WTC11 (cell line): ENCODE results near the gene ORC4. TPM values are rescaled to one million over a fixed set of nuclear protein-coding genes. Genes with fewer than 3 reads are reported as not detected.

ENCODE experiments used
- ATAC-seq: fragments of 200-7000 bp; cut with Tn5 transposase; 2 replicates; pipeline ENCODE4 v1.10.0; 2021; ENCODE audit warnings: mild to moderate bottlenecking, moderate library complexity
- CTCF ChIA-PET: fragments of 300-600 bp; sonication (Branson Sonifier 250); formaldehyde crosslinking; loops from one replicate; lab custom pipeline; 2021; ENCODE audit warnings: antibody characterized with exemption; lab: Charles Lee
- POLR2A ChIA-PET: fragments of 350-600 bp; sonication (Branson Sonifier 250); formaldehyde crosslinking; loops from one replicate; lab custom pipeline; 2021; ENCODE audit warnings: antibody characterized with exemption; lab: Charles Lee
- DNase-seq: peaks from one replicate; pipeline ENCODE4 v3.0.0; 2021; ENCODE audit warnings: low spot score
- H3K27ac Mint-ChIP-seq: 2 replicates; pipeline ENCODE4 v1.8.0; 2021; ENCODE audit warnings: mixed read lengths
- H3K27me3 Mint-ChIP-seq: 2 replicates; pipeline ENCODE4 v1.8.0; 2021; ENCODE audit warnings: low read depth, mild to moderate bottlenecking, moderate library complexity, mixed read lengths
- H3K36me3 Mint-ChIP-seq: 2 replicates; pipeline ENCODE4 v1.8.0; 2021; ENCODE audit warnings: mixed read lengths
- H3K4me1 Mint-ChIP-seq: 2 replicates; pipeline ENCODE4 v1.8.0; 2022; ENCODE audit warnings: mixed read lengths
- H3K4me3 Mint-ChIP-seq: 2 replicates; pipeline ENCODE4 v1.8.0; 2021; ENCODE audit warnings: mild to moderate bottlenecking, moderate library complexity, mixed read lengths
- H3K9me3 Mint-ChIP-seq: 2 replicates; pipeline ENCODE4 v1.8.0; 2021; ENCODE audit warnings: mixed read lengths
- ATF1 ChIP-seq: sonication (generic); formaldehyde crosslinking; IDR thresholded peaks from 2 replicates; pipeline ENCODE4 v1.8.1; 2023; ENCODE audit warnings: mild to moderate bottlenecking, moderate library complexity, missing genetic modification reagents
- ATF3 ChIP-seq: sonication (generic); formaldehyde crosslinking; conservative IDR thresholded peaks from 2 replicates; pipeline ENCODE4 v1.8.1; 2022; ENCODE audit warnings: mild to moderate bottlenecking, missing genetic modification reagents
- CBFB ChIP-seq: sonication (generic); formaldehyde crosslinking; IDR thresholded peaks from 2 replicates; pipeline ENCODE4 v1.8.1; 2022; ENCODE audit warnings: mild to moderate bottlenecking, low read depth, missing genetic modification reagents
- CREM ChIP-seq: sonication (generic); formaldehyde crosslinking; IDR thresholded peaks from 2 replicates; pipeline ENCODE4 v1.8.1; 2022; ENCODE audit warnings: mild to moderate bottlenecking, missing genetic modification reagents, moderate library complexity
- CTCF ChIP-seq: fragments of 200-600 bp; IDR thresholded peaks from 2 replicates; pipeline ENCODE4 v1.8.0; 2022; ENCODE audit warnings: antibody characterized with exemption
- ETV6 ChIP-seq: sonication (generic); formaldehyde crosslinking; IDR thresholded peaks from 2 replicates; pipeline ENCODE4 v1.8.1; 2022; ENCODE audit warnings: mild to moderate bottlenecking, missing genetic modification reagents
- FOXP1 ChIP-seq: sonication (generic); formaldehyde crosslinking; IDR thresholded peaks from 2 replicates; pipeline ENCODE4 v1.8.0; 2022; ENCODE audit warnings: missing genetic modification reagents, mild to moderate bottlenecking, moderate library complexity, borderline replicate concordance
- FOXP4 ChIP-seq: sonication (generic); formaldehyde crosslinking; IDR thresholded peaks from 2 replicates; pipeline ENCODE4 v1.8.0; 2022; ENCODE audit warnings: mild to moderate bottlenecking, missing genetic modification reagents
- JAZF1 ChIP-seq: fragments of 250-450 bp; sonication (Bioruptor Pico); IDR thresholded peaks from 2 replicates; pipeline ENCODE4 v1.9.0; 2021; ENCODE audit warnings: moderate library complexity, mild to moderate bottlenecking, inconsistent platforms
- KAT7 ChIP-seq: sonication (generic); formaldehyde crosslinking; IDR thresholded peaks from 2 replicates; pipeline ENCODE4 v1.8.1; 2023; ENCODE audit warnings: missing genetic modification reagents, mild to moderate bottlenecking, borderline replicate concordance
- MXD4 ChIP-seq: fragments of 250-450 bp; sonication (Bioruptor Pico); IDR thresholded peaks from 2 replicates; pipeline ENCODE4 v1.8.0; 2021; ENCODE audit warnings: mild to moderate bottlenecking, moderate library complexity, borderline replicate concordance
- MYBL2 ChIP-seq: sonication (generic); formaldehyde crosslinking; IDR thresholded peaks from 2 replicates; pipeline ENCODE4 v1.8.1; 2023; ENCODE audit warnings: mild to moderate bottlenecking, moderate library complexity, missing genetic modification reagents
- NFE2L1 ChIP-seq: sonication (generic); formaldehyde crosslinking; IDR thresholded peaks from 2 replicates; pipeline ENCODE4 v1.8.1; 2023; ENCODE audit warnings: missing genetic modification reagents
- NFYB ChIP-seq: sonication (generic); formaldehyde crosslinking; conservative IDR thresholded peaks from 2 replicates; pipeline ENCODE4 v1.8.0; 2022; ENCODE audit warnings: low read depth, missing genetic modification reagents
- SMAD4 ChIP-seq: sonication (generic); formaldehyde crosslinking; IDR thresholded peaks from 2 replicates; pipeline ENCODE4 v1.8.0; 2022; ENCODE audit warnings: mild to moderate bottlenecking, missing genetic modification reagents
- SOX15 ChIP-seq: fragments of 250-450 bp; sonication (Bioruptor Pico); IDR thresholded peaks from 2 replicates; pipeline ENCODE4 v1.9.0; 2021; ENCODE audit warnings: mild to moderate bottlenecking
- TEAD1 ChIP-seq: sonication (generic); formaldehyde crosslinking; IDR thresholded peaks from 2 replicates; pipeline ENCODE4 v1.8.0; 2022; ENCODE audit warnings: mild to moderate bottlenecking, missing genetic modification reagents
- TEAD4 ChIP-seq: sonication (generic); formaldehyde crosslinking; IDR thresholded peaks from 2 replicates; pipeline ENCODE4 v1.8.0; 2022; ENCODE audit warnings: mild to moderate bottlenecking, missing genetic modification reagents
- USF1 ChIP-seq: sonication (generic); formaldehyde crosslinking; IDR thresholded peaks from 2 replicates; pipeline ENCODE4 v1.8.0; 2022; ENCODE audit warnings: mild to moderate bottlenecking, missing genetic modification reagents
- ZMAT4 ChIP-seq: fragments of 250-450 bp; sonication (Bioruptor Pico); IDR thresholded peaks from 2 replicates; pipeline ENCODE4 v1.9.0; 2021; ENCODE audit warnings: mild to moderate bottlenecking
- ZNF138 ChIP-seq: sonication (generic); formaldehyde crosslinking; conservative IDR thresholded peaks from 2 replicates; pipeline ENCODE4 v1.8.1; 2022; ENCODE audit warnings: mild to moderate bottlenecking, moderate library complexity, missing genetic modification reagents
- ZNF232 ChIP-seq: sonication (generic); formaldehyde crosslinking; IDR thresholded peaks from 2 replicates; pipeline ENCODE4 v1.8.0; 2022; ENCODE audit warnings: mild to moderate bottlenecking, missing genetic modification reagents
- ZNF416 ChIP-seq: fragments of 250-450 bp; sonication (Bioruptor Pico); IDR thresholded peaks from 2 replicates; pipeline ENCODE4 v1.9.0; 2021; ENCODE audit warnings: mild to moderate bottlenecking, inconsistent platforms
- ZNF423 ChIP-seq: fragments of 250-450 bp; sonication (Bioruptor Pico); IDR thresholded peaks from 2 replicates; pipeline ENCODE4 v2.1.2; 2022; ENCODE audit warnings: mild to moderate bottlenecking, moderate library complexity
- total RNA-seq: library from RNA; stranded (reverse); gene quantifications from 3 replicates; pipeline ENCODE4 v1.2.3, GENCODE V29; 2021

The ORC4 gene
- total RNA-seq, 1 experiment from 2014 or later, result 57.9 TPM

- TF ChIP-seq ZMAT4 (CRISPR knock-in tag), result no peak
- no peak for TF ChIP-seq TEAD4 (CRISPR knock-in tag)
- no peak for TF ChIP-seq MYBL2 (CRISPR knock-in tag)
- no peak for TF ChIP-seq KAT7 (CRISPR knock-in tag)
- TF ChIP-seq USF1 (CRISPR knock-in tag), result no peak
- no peak for TF ChIP-seq FOXP1 (CRISPR knock-in tag)
- TF ChIP-seq SMAD4 (CRISPR knock-in tag), result no peak
- no peak for TF ChIP-seq ZNF232 (CRISPR knock-in tag)
- no peak for TF ChIP-seq TEAD1
- no peak for TF ChIP-seq NFYB (CRISPR knock-in tag)
- TF ChIP-seq ZNF416 (CRISPR knock-in tag), result no peak
- TF ChIP-seq CBFB, result no peak
- TF ChIP-seq ATF1 (CRISPR knock-in tag), result no peak
- TF ChIP-seq MXD4 (CRISPR knock-in tag), result no peak
- TF ChIP-seq SOX15 (CRISPR knock-in tag), result no peak
- no peak for TF ChIP-seq ZNF138
- no peak for TF ChIP-seq ETV6 (CRISPR knock-in tag)
- no peak overlapping the region for H3K27ac Mint-ChIP-seq
- ChIA-PET POLR2A (interaction anchor here (0.6 kb wide), 1 partner anchor 1210 kb away, joined by 3 read pairs; no protein-coding TSS in a partner anchor), CTCF (interaction anchor here (0.6 kb wide), 1 partner anchor 21 kb away, joined by 4 read pairs; the partner anchor contains the start of genes MBD5 and ORC4)
- H3K27me3 Mint-ChIP-seq, result no peaks in the 10 kb centered on the region
- no peaks in the 10 kb centered on the region for H3K36me3 Mint-ChIP-seq
- H3K4me1 Mint-ChIP-seq, result peaks cover 27% of the 10 kb centered on the region
- no peak for ATAC-seq
- no peaks in the 10 kb centered on the region for H3K9me3 Mint-ChIP-seq
- DNase-seq, result no peak
- H3K4me3 Mint-ChIP-seq, result no peak overlapping the region
Observed at GRCh38 chr2:148042219-148042618, 21.7 kb upstream of the ORC4 start.

GRCh38 chr2:148039783-148040182 lies 19.2 kb upstream of the ORC4 start:
- no peaks in the 10 kb centered on the region for H3K27me3 Mint-ChIP-seq

More at GRCh38 chr2:148039783-148040182, 19.2 kb upstream of the ORC4 start:
- Mint-ChIP-seq H3K4me1 (peaks cover 15% of the 10 kb centered on the region), H3K36me3 (no peaks in the 10 kb centered on the region), H3K9me3 (no peaks in the 10 kb centered on the region), H3K4me3 (no peak overlapping the region), H3K27ac (no peak overlapping the region)
- ATAC-seq, result no peak
- no peak for DNase-seq
- no peak for TF ChIP-seq ATF3
- no peak for TF ChIP-seq CTCF
- no peak for TF ChIP-seq NFE2L1 (CRISPR knock-in tag)
- TF ChIP-seq FOXP4 (CRISPR knock-in tag), result no peak
- TF ChIP-seq JAZF1, result no peak
- no peak for TF ChIP-seq CREM
- no peak for TF ChIP-seq ZNF423 (CRISPR knock-in tag)
- no peak for TF ChIP-seq ZNF138
- ChIA-PET CTCF (no interaction called here), POLR2A (no interaction called here)
